ENCODE measurements around the gene MRPL41. TPM values are rescaled to one million over a fixed set of nuclear protein-coding genes. Genes with fewer than 3 reads are reported as not detected.

Gene MRPL41
- total and polyA plus RNA-seq, 2 of the 13 experiments (the other 11 are each of a cell fraction or from before 2014, with no cell fraction given): 20.9 to 54.0 TPM

DNA sequence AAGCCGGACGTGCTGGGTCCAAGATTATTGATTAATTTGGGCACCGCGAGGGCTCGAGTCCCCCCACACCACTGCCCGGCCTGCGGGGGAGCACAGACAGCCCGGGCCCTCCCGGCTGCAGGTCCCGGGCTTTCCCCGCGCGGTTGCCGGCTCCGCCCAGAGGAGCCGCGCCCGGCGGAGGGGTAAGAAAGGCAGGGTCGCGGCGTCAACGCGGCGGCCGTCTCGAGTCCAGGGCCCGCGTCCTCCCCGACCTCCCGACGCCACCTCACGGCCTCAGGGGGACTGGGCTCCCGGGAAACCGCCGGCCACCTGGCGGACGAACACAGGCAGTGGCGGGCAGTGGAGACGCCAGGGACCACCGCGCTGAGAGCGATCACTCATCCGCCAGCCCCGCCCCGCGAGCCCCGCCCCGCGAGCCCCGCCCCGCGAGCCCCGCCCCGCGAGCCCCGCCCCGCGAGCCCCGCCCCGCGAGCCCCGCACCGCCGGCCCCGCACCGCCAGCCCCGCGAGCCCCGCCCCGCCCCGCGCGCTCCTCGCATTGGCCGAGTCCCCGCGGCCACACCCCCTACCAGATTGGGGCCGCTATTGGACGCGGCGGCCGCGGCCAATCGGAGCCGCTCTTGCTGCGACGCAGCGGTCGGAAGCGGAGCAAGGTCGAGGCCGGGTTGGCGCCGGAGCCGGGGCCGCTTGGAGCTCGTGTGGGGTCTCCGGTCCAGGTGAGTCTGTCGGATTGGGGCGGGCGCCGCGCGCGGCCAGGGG is at the start of gene MRPL41 (continued):
- TF ChIP-seq IRF1 (CRISPR knock-in tag; IDR thresholded peaks at IDR 0.05; ENCODE audit: low read depth) (no peak), ZNF430 (CRISPR knock-in tag; IDR thresholded peaks at IDR 0.05) (no peak), ZBTB26 (CRISPR knock-in tag; IDR thresholded peaks at IDR 0.05; ENCODE audit: borderline replicate concordance) (no peak), NBN (conservative IDR thresholded peaks at IDR 0.05) (no peak), GTF2F1 (IDR thresholded peaks at IDR 0.05; ENCODE audit: low read length) (no peak), ZSCAN22 (CRISPR knock-in tag; IDR thresholded peaks at IDR 0.05) (no peak), ZNF160 (CRISPR knock-in tag; IDR thresholded peaks at IDR 0.05) (no peak), ZNF329 (CRISPR knock-in tag; IDR thresholded peaks at IDR 0.05; ENCODE audit: low read depth) (no peak), ZNF841 (CRISPR knock-in tag; IDR thresholded peaks at IDR 0.05; ENCODE audit: borderline replicate concordance) (no peak), ZNF547 (CRISPR knock-in tag; IDR thresholded peaks at IDR 0.05) (no peak), NCOA2 (CRISPR knock-in tag; IDR thresholded peaks at IDR 0.05) (no peak), KLF16 (CRISPR knock-in tag; IDR thresholded peaks at IDR 0.05) (0 out of 4 replicates have a peak, but pooled peaks of 1 of the 2 experiments have one; percentile 13), SCMH1 (CRISPR knock-in tag; IDR thresholded peaks at IDR 0.05; ENCODE audit: borderline replicate concordance) (no peak)
- TF ChIP-seq, protein P1, sequence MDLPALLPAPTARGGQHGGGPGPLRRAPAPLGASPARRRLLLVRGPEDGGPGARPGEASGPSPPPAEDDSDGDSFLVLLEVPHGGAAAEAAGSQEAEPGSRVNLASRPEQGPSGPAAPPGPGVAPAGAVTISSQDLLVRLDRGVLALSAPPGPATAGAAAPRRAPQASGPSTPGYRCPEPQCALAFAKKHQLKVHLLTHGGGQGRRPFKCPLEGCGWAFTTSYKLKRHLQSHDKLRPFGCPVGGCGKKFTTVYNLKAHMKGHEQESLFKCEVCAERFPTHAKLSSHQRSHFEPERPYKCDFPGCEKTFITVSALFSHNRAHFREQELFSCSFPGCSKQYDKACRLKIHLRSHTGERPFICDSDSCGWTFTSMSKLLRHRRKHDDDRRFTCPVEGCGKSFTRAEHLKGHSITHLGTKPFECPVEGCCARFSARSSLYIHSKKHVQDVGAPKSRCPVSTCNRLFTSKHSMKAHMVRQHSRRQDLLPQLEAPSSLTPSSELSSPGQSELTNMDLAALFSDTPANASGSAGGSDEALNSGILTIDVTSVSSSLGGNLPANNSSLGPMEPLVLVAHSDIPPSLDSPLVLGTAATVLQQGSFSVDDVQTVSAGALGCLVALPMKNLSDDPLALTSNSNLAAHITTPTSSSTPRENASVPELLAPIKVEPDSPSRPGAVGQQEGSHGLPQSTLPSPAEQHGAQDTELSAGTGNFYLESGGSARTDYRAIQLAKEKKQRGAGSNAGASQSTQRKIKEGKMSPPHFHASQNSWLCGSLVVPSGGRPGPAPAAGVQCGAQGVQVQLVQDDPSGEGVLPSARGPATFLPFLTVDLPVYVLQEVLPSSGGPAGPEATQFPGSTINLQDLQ (CRISPR knock-in tag; IDR thresholded peaks at IDR 0.05): no peak
- TF ChIP-seq, protein P2, sequence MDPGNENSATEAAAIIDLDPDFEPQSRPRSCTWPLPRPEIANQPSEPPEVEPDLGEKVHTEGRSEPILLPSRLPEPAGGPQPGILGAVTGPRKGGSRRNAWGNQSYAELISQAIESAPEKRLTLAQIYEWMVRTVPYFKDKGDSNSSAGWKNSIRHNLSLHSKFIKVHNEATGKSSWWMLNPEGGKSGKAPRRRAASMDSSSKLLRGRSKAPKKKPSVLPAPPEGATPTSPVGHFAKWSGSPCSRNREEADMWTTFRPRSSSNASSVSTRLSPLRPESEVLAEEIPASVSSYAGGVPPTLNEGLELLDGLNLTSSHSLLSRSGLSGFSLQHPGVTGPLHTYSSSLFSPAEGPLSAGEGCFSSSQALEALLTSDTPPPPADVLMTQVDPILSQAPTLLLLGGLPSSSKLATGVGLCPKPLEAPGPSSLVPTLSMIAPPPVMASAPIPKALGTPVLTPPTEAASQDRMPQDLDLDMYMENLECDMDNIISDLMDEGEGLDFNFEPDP (CRISPR knock-in tag; conservative IDR thresholded peaks at IDR 0.05): no peak
- TF ChIP-seq, protein P3, sequence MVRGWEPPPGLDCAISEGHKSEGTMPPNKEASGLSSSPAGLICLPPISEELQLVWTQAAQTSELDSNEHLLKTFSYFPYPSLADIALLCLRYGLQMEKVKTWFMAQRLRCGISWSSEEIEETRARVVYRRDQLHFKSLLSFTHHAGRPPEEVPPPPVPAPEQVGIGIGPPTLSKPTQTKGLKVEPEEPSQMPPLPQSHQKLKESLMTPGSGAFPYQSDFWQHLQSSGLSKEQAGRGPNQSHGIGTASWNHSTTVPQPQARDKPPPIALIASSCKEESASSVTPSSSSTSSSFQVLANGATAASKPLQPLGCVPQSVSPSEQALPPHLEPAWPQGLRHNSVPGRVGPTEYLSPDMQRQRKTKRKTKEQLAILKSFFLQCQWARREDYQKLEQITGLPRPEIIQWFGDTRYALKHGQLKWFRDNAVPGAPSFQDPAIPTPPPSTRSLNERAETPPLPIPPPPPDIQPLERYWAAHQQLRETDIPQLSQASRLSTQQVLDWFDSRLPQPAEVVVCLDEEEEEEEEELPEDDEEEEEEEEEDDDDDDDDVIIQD (CRISPR knock-in tag; IDR thresholded peaks at IDR 0.05; ENCODE audit: low read depth): no peak
- TF ChIP-seq, protein P4, sequence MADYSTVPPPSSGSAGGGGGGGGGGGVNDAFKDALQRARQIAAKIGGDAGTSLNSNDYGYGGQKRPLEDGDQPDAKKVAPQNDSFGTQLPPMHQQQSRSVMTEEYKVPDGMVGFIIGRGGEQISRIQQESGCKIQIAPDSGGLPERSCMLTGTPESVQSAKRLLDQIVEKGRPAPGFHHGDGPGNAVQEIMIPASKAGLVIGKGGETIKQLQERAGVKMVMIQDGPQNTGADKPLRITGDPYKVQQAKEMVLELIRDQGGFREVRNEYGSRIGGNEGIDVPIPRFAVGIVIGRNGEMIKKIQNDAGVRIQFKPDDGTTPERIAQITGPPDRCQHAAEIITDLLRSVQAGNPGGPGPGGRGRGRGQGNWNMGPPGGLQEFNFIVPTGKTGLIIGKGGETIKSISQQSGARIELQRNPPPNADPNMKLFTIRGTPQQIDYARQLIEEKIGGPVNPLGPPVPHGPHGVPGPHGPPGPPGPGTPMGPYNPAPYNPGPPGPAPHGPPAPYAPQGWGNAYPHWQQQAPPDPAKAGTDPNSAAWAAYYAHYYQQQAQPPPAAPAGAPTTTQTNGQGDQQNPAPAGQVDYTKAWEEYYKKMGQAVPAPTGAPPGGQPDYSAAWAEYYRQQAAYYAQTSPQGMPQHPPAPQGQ (CRISPR knock-in tag; IDR thresholded peaks at IDR 0.05; ENCODE audit: borderline replicate concordance): no peak

Data from HepG2 (cell line).